HG03175 (cell line): ENCODE measurements around the gene YBX1.
A peak's percentile ranks its signal among the peaks of the same experiment; 100 is the strongest.

Source experiments
- ATAC-seq: cut with Tn5 transposase; IDR thresholded peaks from one replicate; pipeline ENCODE4 v1.9.1; 2021; ENCODE audit warnings: mild to moderate bottlenecking, moderate library complexity; ENCODE audit not compliant: unreplicated experiment

YBX1 gene

DNA sequence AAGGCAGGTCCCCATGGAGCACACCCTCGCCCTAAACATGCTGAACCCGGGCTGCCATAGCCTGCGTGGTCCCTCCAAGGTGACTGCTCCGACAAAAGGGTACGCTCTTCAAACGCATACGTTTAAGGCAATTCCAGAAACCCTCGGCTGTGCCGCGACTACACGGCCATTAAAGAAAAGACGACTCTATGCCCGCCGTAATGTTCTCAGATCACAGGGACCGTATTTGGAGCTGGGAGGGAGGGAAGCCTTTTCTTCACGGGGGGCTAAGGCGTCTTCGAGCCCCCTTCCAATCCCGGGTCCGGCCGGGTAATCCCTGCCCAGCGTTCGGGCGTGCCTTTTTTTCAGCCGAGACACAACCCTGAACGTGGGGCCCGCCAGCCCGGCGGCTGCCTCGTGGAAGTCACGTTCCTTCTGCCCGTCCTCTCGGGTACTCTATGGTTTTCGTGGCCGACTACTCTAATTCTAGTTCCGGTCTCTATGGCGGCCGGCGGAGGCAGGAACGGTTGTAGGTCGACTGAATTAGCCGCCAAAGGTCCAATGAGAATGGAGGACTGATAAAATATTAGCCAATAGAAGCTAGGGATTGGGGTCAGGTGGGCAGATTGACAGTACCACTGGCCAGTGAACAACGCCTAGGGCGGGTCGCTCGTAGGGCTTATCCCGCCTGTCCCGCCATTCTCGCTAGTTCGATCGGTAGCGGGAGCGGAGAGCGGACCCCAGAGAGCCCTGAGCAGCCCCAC is at the start of gene YBX1:
YBX1 (plus strand) TSS at position 678 of the 743 bp plus-strand sequence. CDS start 148 bp downstream, outside the sequence.
- ATAC-seq = peak; percentile 92

GRCh38 chr1:42639116-42639515 is 43.1 kb upstream of the YBX1 start:
- no peak for ATAC-seq

DNA sequence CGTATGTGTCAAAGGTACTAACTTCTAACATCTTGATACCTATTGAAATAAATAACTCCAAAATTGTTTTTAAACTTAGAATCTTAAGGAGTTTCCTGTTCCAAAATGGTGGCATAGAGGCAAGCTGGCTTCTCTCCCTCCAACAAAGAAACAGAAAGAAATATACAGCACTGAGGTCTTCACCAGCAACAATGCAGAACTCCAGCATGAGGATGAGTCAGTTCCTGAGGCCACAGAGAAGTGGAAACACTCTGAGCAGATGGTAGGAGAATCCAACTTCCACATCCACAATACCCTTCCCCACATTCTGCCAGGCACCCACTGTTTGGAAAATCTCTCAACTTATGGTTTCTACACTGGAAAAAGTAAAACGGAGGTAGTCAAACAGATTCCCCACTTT is 36.2 kb upstream of the YBX1 start:
- no peak for ATAC-seq

DNA sequence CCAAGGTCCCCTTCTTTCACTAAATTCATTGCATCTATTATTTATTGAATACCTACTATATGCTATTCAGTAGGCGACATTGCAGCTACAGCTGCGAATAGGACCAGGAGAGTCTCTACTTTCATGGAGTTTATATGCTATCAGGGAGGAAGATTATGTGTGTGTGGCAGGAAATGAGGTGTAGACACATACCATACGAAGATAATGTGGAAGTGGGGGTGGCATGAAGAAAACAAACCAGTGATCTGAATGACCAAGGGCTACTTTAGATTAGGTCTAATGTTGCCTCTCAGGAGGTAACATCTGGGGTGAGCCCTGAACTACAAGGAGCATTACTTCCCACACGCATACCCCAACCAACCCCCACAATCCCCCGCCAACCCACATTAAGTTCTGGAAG is 25.0 kb upstream of the YBX1 start:
- no peak for ATAC-seq

GRCh38 chr1:42657981-42658876 is 24.0 kb upstream of the YBX1 start, which contains the start of gene PPIH:
PPIH (plus strand) TSS chr1:42658423; CDS start chr1:42658447, 24 bp downstream.
- ATAC-seq = peak; percentile 96

DNA sequence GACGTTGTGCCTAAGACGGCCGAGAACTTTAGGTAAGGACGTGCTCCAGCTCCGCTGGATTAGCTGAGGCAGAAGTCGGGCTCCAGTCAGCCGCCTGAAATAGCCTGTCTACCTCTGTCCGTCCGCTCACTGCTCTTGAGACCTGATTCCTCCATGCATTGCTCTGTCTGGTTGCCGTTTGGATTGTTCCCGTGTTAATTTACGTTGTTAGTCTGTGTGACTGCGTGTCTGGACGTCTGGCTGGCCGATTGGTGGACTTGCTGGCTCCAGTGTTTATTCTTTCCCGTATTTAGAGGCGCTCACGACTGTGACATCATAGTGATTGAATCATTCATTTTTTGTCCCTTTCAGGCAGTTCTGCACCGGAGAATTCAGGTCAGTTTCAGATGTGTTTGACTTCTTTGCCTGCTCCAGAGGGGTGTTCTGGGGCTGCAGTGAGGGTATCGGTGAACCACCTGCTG is 23.3 kb upstream of the YBX1 start:
- ATAC-seq = no peak

- ATAC-seq = no peak
Measured at GRCh38 chr1:42660907-42661500, 21.2 kb upstream of the YBX1 start.

DNA sequence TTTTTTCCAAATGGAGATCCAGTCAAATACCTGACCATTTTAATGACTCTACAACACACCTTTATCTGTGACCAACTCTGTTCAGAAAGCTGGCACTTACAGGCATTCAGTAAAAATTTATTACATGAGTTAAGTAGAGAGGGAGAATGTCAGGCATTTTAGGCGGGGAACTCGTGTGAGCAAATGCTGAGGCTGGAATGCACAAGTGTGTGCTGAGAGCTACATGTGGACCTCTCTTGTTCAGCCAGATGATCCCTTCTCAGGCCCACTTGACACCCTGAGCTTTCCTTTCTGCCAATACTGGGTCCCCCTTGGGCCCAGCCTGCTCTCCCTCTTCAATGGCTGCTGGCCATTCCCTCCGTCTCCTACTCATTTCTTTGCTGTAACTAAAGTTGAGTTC is 12.3 kb upstream of the YBX1 start:
- no peak for ATAC-seq

GRCh38 chr1:42670425-42670824 is 11.8 kb upstream of the YBX1 start:
- no peak for ATAC-seq

GRCh38 chr1:42674214-42674613 is 8.0 kb upstream of the YBX1 start:
- no peak for ATAC-seq

GRCh38 chr1:42674682-42675081 is 7.5 kb upstream of the YBX1 start:
- ATAC-seq = no peak

GRCh38 chr1:42675467-42675866 is 6.8 kb upstream of the YBX1 start:
- ATAC-seq = no peak

DNA sequence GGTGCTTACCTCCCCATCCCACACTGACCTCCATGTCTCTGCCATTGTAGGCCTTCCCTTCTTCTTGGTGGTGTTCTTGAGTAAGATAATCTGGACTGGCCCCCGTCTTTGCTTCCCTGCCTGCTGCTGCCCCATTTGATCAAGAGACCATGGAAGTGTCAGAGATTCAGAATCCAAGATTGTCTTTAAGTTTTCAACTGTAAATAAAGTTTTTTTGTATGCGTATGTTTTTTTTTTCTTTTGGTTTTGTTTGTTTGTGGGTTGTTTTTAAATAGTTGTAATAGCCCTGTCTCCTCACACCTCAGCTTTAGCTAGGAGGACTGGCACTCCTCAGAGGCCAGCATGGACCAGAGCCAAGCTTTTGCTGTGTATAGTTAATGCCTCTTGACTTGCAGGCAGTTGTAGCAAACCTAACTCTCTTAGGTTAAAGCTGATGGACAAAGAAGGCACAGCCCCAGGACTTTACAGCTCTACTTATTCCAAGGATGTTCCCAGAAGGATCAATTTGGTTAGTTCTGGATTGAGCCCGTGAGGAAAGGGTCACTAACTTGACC is 5.6 kb upstream of the YBX1 start:
- ATAC-seq = no peak

GRCh38 chr1:42679364-42679983 is 2.7 kb upstream of the YBX1 start:
- no peak for ATAC-seq

DNA sequence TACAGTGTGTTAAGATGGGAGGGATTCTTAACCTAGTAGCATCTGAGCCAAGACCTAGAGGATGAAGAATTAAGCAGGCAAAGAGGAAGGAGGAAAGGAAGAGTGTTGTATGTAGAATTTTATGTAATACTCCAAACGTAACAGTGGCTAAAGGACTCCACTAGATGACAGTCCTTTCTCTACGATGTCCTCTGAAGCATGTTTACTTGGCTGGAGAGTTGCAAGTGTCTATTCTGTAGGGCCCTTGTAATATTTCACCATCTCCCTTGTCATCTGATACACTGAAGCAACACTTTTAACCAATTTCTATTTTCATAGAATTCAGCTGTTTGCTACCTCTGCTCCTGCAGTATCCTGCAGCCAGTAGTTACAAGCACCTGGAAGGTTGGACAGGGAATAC is 2.2 kb upstream of the YBX1 start:
- no peak for ATAC-seq

- ATAC-seq = no peak
Measured at GRCh38 chr1:42680921-42681683, 1.1 kb upstream of the YBX1 start.

DNA sequence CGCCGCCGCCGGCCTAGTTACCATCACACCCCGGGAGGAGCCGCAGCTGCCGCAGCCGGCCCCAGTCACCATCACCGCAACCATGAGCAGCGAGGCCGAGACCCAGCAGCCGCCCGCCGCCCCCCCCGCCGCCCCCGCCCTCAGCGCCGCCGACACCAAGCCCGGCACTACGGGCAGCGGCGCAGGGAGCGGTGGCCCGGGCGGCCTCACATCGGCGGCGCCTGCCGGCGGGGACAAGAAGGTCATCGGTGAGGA is 193 bp downstream of the YBX1 start:
- peak; percentile 17 for ATAC-seq

DNA sequence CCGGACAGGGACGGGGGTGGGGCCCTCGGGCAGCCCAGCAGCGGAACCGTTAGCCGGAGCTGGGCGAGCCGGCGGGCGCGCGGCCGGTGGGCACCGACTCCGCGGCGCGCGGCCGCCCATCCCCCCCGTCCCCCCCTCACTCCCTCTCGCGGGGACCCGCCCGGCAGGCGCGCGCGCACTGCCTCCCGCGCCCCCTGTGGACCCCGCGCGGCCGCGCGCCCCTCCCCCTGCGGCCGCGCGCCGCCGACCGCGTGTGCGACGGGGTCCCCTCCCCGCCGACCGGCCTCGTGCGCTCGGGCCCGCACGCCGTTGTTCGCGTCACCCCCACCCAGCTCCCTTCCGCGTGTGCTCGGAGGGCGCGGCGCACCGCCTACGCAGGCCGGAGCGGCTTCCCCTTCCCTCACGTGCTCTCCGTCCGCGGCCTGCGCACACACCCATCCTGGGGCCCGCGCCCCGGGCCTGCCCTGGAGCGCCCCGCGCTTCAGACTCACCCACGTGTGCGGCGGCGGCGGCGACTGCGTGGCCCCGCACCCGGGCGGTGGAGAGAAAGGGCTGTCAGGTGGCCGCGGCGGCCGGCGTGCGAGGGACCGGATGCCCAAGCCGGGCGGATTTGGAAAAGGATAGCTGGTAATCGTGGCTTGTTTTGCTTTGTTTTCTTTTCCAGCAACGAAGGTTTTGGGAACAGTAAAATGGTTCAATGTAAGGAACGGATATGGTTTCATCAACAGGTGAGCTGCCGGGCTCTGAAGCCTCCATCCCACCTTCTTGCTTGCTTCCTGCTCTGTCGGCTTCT is 717 bp downstream of the YBX1 start:
- peak; percentile 42 for ATAC-seq

DNA sequence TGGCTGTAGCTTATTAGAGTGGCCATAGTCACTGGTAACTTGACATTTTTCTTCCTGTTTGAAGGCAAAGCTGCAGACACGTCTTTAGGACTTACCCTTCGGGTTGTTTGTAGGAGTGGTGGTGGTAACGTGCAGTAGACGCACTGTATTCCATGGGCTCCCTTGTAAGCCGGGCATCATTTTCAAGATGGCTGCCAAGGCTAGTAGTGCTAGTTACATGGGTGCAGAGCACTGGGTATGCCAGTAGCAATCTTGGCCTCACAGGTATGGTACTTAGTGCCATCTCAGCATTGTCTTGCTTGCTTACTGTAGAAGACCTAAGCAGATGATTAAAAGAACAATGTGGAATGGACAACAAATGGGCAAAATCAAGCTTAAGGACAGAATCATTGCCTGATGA is 1.9 kb downstream of the YBX1 start:
- ATAC-seq = no peak
